ENCODE measurements around the gene MSH5.
"Not testable (repeated sequence)": the region's sequence is repeated elsewhere in the genome, so short reads cannot be mapped to it uniquely, and the experiment has no call there.

The MSH5 gene

DNA sequence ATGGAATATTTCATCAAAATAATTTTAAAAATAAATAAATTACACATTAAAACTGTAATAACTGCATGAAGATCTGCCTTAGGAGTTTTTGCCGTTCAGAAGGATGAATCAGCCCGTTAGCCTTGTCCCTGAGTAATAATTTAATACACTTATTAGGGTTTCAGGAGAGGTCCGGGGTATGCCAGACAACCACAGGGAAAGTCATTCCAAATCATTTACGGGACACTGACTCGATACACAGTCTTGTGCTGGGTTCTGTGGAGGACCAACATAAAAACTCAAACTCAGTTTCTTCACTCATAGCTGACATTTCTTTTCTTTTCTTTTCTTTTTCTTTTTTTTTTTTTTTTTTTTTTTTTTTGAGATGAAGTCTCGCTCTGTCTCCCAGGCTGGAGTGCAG, 33.9 kb upstream of the MSH5 start:
- no peak overlapping the region for H3K4me3 ChIP-seq (replicated peaks; ENCODE audit: low read depth, low read length)
- DNase-seq (ENCODE audit: low read depth) = no peak
- TF ChIP-seq, protein P1, sequence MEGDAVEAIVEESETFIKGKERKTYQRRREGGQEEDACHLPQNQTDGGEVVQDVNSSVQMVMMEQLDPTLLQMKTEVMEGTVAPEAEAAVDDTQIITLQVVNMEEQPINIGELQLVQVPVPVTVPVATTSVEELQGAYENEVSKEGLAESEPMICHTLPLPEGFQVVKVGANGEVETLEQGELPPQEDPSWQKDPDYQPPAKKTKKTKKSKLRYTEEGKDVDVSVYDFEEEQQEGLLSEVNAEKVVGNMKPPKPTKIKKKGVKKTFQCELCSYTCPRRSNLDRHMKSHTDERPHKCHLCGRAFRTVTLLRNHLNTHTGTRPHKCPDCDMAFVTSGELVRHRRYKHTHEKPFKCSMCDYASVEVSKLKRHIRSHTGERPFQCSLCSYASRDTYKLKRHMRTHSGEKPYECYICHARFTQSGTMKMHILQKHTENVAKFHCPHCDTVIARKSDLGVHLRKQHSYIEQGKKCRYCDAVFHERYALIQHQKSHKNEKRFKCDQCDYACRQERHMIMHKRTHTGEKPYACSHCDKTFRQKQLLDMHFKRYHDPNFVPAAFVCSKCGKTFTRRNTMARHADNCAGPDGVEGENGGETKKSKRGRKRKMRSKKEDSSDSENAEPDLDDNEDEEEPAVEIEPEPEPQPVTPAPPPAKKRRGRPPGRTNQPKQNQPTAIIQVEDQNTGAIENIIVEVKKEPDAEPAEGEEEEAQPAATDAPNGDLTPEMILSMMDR (IDR thresholded peaks at IDR 0.05; ENCODE audit: low read length, missing control alignments) = no peak

DNA sequence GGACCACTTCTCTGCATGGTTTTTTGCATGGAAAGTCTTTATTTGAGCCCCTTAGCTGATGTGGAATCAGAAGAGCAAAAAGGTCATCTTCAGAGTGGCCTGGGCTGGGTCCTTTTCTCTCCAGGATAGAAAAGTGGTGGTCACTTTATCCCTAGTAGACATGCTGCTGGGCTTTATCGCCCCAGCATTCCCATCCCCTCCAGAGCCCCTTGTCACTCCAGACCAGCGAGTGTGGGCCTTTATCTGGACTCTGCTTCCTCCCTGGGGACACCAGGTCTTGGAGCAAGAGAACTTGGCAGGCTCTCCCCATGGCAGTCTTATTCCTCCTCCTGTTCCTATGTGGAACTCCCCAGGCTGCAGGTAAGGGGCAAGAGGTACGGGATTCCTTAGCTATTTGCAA, 33.2 kb upstream of the MSH5 start, which contains the start of gene LY6G6F:
LY6G6F (plus strand) TSS at position 268 of the 400 bp plus-strand sequence; CDS start at position 309, 41 bp downstream.
- no peak within 1 kb of the TSS for H3K4me3 ChIP-seq (replicated peaks; ENCODE audit: low read depth, low read length)
- peak; percentile 39 for DNase-seq (ENCODE audit: low read depth)
- TF ChIP-seq, protein P1 (IDR thresholded peaks at IDR 0.05; ENCODE audit: low read length, missing control alignments) = no peak

DNA sequence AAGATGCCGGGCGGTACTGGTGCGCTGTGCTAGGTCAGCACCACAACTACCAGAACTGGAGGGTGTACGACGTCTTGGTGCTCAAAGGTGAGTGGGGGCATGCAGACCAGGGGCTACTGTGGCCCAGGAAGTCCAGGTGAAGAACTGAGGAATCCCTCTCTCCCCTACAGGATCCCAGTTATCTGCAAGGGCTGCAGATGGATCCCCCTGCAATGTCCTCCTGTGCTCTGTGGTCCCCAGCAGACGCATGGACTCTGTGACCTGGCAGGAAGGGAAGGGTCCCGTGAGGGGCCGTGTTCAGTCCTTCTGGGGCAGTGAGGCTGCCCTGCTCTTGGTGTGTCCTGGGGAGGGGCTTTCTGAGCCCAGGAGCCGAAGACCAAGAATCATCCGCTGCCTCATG, 32.1 kb upstream of the MSH5 start:
- TF ChIP-seq, protein P1 (IDR thresholded peaks at IDR 0.05; ENCODE audit: low read length, missing control alignments) = no peak
- DNase-seq (ENCODE audit: low read depth) = no peak
- no peak overlapping the region for H3K4me3 ChIP-seq (replicated peaks; ENCODE audit: low read depth, low read length)

DNA sequence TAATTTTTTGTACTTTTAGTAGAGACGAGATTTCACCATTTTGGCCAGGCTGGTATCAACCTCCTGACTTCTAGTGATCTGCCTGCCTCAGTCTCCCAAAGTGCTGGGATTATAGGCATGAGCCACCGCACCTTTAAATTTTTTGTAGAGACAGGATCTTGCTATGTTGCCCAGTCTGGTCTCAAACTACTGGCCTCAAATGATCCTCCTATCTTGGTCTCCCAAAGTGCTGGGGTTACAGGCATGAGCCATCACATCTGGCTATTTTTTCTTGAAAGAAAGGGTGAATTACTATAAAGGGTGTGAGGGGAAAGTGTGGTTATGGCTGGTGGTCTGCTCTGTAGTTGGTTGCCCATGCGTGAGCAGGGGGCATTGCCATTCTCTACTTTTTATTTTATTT, 31.6 kb upstream of the MSH5 start:
- TF ChIP-seq, protein P1 (IDR thresholded peaks at IDR 0.05; ENCODE audit: low read length, missing control alignments) = no peak
- H3K4me3 ChIP-seq (replicated peaks; ENCODE audit: low read depth, low read length) = no peak overlapping the region
- DNase-seq (ENCODE audit: low read depth) = no peak

DNA sequence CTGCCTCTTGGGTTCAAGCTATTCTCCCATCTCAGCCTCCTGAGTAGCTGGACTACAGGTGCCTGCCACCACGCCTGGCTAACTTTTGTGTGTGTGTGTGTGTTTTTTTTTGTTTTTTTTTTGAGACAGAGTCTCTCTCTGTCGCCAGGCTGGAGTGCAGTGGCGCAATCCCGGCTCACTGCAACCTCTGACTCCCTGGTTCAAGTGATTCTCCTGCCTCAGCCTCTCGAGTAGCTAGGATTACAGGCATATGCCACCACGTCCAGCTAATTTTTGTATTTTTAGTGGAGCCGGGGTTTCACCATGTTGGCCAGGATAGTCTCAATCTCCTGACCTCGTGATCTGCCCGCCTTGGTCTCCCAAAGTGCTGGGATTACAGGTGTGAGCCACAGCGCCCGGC, 30.6 kb upstream of the MSH5 start:
- not testable (repeated sequence) for DNase-seq (ENCODE audit: low read depth)

DNA sequence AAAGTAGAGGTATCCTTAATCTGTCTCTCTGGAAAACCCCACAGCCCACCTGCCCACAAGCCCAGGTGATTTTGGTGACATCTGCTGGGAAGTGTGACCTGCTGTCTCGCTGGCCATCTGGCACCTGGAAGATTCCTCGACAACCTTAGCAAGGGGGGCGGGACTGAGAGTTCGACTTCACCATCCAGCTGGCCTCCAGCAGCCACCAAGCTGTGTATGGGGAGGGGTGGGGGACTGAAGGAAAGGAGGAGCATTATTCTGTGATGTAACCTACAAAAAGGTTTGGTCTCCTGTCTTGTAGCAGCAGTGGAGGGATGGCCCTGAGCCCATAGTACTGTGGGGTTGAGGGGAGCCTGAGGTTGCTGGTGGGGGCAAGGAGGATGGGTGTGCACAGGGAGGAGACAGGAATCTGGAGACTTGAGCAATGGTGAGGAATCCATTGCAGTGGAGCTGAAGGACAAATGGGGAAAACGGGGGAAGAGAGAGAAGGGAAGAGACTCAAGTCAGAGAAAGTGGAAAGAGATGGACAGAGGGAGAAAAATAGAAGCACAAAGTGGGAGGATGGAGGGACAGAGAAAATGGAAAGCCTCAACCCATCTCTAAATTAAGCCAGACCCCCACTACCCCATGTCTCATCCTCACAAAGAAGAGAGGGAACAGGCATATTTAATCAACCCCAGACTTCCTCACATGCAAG, 29.1 kb upstream of the MSH5 start:
- DNase-seq (ENCODE audit: low read depth) = no peak
- TF ChIP-seq, protein P1 (IDR thresholded peaks at IDR 0.05; ENCODE audit: low read length, missing control alignments) = no peak
- no peak overlapping the region for H3K4me3 ChIP-seq (replicated peaks; ENCODE audit: low read depth, low read length)

More for the DNA sequence above, 30.6 kb upstream of the MSH5 start:
- H3K4me3 ChIP-seq (replicated peaks; ENCODE audit: low read depth, low read length) = not testable (repeated sequence)

DNA sequence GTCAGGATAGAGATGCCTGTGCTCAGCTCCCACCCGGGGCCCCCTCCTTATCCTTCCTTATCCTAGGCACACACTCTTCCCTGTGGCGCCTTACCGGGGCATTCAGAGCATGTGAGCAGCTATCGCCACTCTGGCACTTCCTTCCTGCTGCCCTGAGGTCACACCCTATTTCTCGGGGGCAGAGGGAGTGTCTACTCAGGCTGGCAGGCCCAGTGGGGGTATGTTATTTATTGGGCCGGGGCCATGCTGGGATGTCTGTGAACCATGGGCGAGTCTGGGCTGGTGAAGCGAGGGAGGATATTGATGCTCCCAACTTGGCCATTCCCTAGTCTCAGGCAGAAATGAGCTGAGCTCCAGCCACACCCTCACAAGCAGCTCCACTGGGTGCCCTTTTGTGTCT, 28.6 kb upstream of the MSH5 start:
- DNase-seq (ENCODE audit: low read depth) = no peak
- TF ChIP-seq, protein P1 (IDR thresholded peaks at IDR 0.05; ENCODE audit: low read length, missing control alignments) = no peak
- H3K4me3 ChIP-seq (replicated peaks; ENCODE audit: low read depth, low read length) = no peak overlapping the region
